Right lung (tissue), 5 donors: ENCODE measurements around the gene IYD. TPM values are rescaled to one million over a fixed set of nuclear protein-coding genes. Genes with fewer than 3 reads are reported as not detected.
"Not testable (repeated sequence)": the region's sequence is repeated elsewhere in the genome, so short reads cannot be mapped to it uniquely, and the experiment has no call there.

ENCODE experiments used
- DNase-seq, 2 donors: peaks; one replicate each; pipeline ENCODE4 v3.0.0-alpha.2; 2013
- polyA plus RNA-seq, 5 donors: library from polyadenylated mRNA; unstranded; fragments of 120-200 nt; gene quantifications; one replicate each; pipeline versions ENCODE4 v1.2.1 to v1.2.3, GENCODE V29; 2013; ENCODE audit warnings: inconsistent platforms in 1 of 5, low replicate concordance in 1 of 5; ENCODE audit not compliant: insufficient read length in 5 of 5, insufficient read depth in 1 of 5

The IYD gene
- polyA plus RNA-seq, 5 donors: 1.4 to 3.0 (median 2.3) TPM

GRCh38 chr6:150427037-150427602 is 58.3 kb downstream of the IYD start:
- DNase-seq: no peak

- DNase-seq: no peak
These were observed 59.0 kb downstream of the IYD start for GRCh38 chr6:150427843-150428242.

GRCh38 chr6:150430815-150431214 is 62.0 kb downstream of the IYD start:
- DNase-seq: no peak

GRCh38 chr6:150435360-150435759 is 66.5 kb downstream of the IYD start:
- DNase-seq: no peak

GRCh38 chr6:150435832-150436231 is 67.0 kb downstream of the IYD start:
- no peak for DNase-seq

GRCh38 chr6:150439373-150439772 is 70.6 kb downstream of the IYD start:
- no peak for DNase-seq

GRCh38 chr6:150443621-150444020 is 74.8 kb downstream of the IYD start:
- DNase-seq: no peak

GRCh38 chr6:150444308-150444707 is 75.5 kb downstream of the IYD start:
- no peak for DNase-seq

- DNase-seq: no peak
These were observed 76.7 kb downstream of the IYD start for GRCh38 chr6:150445486-150445885.

- no peak for DNase-seq
These were observed 79.4 kb downstream of the IYD start for GRCh38 chr6:150448221-150448620.

- not testable (repeated sequence) for DNase-seq
These were observed 80.2 kb downstream of the IYD start for GRCh38 chr6:150449055-150449454.

- no peak for DNase-seq
These were observed 82.1 kb downstream of the IYD start for GRCh38 chr6:150450918-150451317.

GRCh38 chr6:150451807-150452427 is 83.1 kb downstream of the IYD start:
- DNase-seq: no peak

- DNase-seq: peak; percentile 33 to 36
These were observed 83.8 kb downstream of the IYD start for GRCh38 chr6:150452428-150453243.

- no peak for DNase-seq
These were observed 84.5 kb downstream of the IYD start for GRCh38 chr6:150453357-150453756.

Other genes with a start within 250 kb of the IYD start
- 10 to 100 TPM; 11.4 to 29.8 (median 18.2) TPM for gene PPP1R14C, start 226.0 kb upstream of the IYD start, polyA plus RNA-seq
- 10 to 100 TPM; 23.6 to 34.2 (median 31.2) TPM for gene PLEKHG1, start 230.9 kb downstream of the IYD start, polyA plus RNA-seq